A549 (cell line): Measurements from ENCODE around the gene AP5B1. TPM values are rescaled to one million over a fixed set of nuclear protein-coding genes. Genes with fewer than 3 reads are reported as not detected.

Experiments
- ATAC-seq, 2 experiments: fragments of 200-7000 bp in 1 of 2; fragments of >200 bp in 1 of 2; cut with Nextera tagmentation in 1 of 2; cut with Tn5 transposase in 1 of 2; 3 replicates each; pipeline versions ENCODE4 v1.8.0 to v1.9.1; 2018 to 2020; ENCODE audit warnings: mild to moderate bottlenecking in 1 of 2, moderate library complexity in 1 of 2
- CTCF ChIA-PET: fragments of 300-600 bp; sonication (Branson Sonifier 250); formaldehyde crosslinking; extraction: SDS; loops from one replicate; lab custom pipeline; 2021; ENCODE audit warnings: antibody characterized with exemption, inconsistent platforms; lab: Yijun Ruan, JAX
- POLR2A ChIA-PET: fragments of 350-600 bp; formaldehyde crosslinking; extraction: SDS; loops from one replicate; lab custom pipeline; 2021; ENCODE audit warnings: antibody characterized with exemption, inconsistent platforms; lab: Yijun Ruan, JAX
- DNase-seq, 2 experiments: peaks; one replicate each; pipeline versions ENCODE4 v3.0.0 to v3.0.0-alpha.2; 2011 to 2016; ENCODE audit warnings: low read depth in 1 of 2, low spot score in 1 of 2
- FAIRE-seq: peaks from 2 replicates; lab custom pipeline; 2011; peaks lifted over from hg19 to GRCh38; lab: Jason Lieb, UNC
- H3K27ac ChIP-seq, 2 experiments: fragments of >200 bp; sonication (Bioruptor Twin); formaldehyde crosslinking; 3 replicates each; pipeline ENCODE4 v1.5.1; 2016 to 2017
- H3K4me1 ChIP-seq: fragments of >200 bp; sonication (Bioruptor Twin); formaldehyde crosslinking; 3 replicates; pipeline ENCODE4 v1.6.1; 2016
- H3K4me2 ChIP-seq: fragments of >200 bp; sonication (Bioruptor Twin); formaldehyde crosslinking; 3 replicates; pipeline ENCODE4 v1.6.1; 2016
- H3K4me3 ChIP-seq: fragments of >200 bp; sonication (Bioruptor Twin); formaldehyde crosslinking; 3 replicates; pipeline ENCODE4 v1.5.1; 2016
- H3K9me3 ChIP-seq: fragments of >200 bp; sonication (Bioruptor Twin); formaldehyde crosslinking; 3 replicates; pipeline ENCODE4 v1.6.1; 2016
- BCL3 ChIP-seq: fragments of >200 bp; sonication (Bioruptor Twin); formaldehyde crosslinking; IDR thresholded peaks from 3 replicates; pipeline ENCODE4 v1.6.1; 2016
- BHLHE40 ChIP-seq: IDR thresholded peaks from 2 replicates; pipeline ENCODE4 v1.6.1; 2012; ENCODE audit warnings: low read depth, low read length, inconsistent platforms
- CBX2 ChIP-seq: fragments of 200-600 bp; sonication (generic); IDR thresholded peaks from 2 replicates; pipeline ENCODE4 v1.6.1; 2016; ENCODE audit warnings: low read depth, mild to moderate bottlenecking, borderline replicate concordance
- CEBPB ChIP-seq, 2 experiments: fragments of >200 bp in 1 of 2; sonication (Bioruptor Twin) in 1 of 2; formaldehyde crosslinking in 1 of 2; IDR thresholded peaks; 2 replicates each; pipeline ENCODE4 v1.6.1; 2012 to 2016
- CTCF ChIP-seq: fragments of >200 bp; sonication (Bioruptor Twin); formaldehyde crosslinking; IDR thresholded peaks from 3 replicates; pipeline ENCODE4 v1.5.1; 2016
- EP300 ChIP-seq, 2 experiments: fragments of >200 bp; sonication (Bioruptor Twin); formaldehyde crosslinking; IDR thresholded peaks; 2 replicates in 1 of 2; 3 replicates in 1 of 2; pipeline ENCODE4 v1.6.1; 2016 to 2017
- ESRRA ChIP-seq: fragments of 150-350 bp; IDR thresholded peaks from 2 replicates; pipeline ENCODE4 v1.6.1; 2014; ENCODE audit warnings: mild to moderate bottlenecking, low read length, borderline replicate concordance
- FOSB ChIP-seq: fragments of 250-450 bp; sonication (Bioruptor Pico); IDR thresholded peaks from 2 replicates; pipeline ENCODE4 v1.5.0; 2020; ENCODE audit warnings: mild to moderate bottlenecking, moderate library complexity
- FOXS1 ChIP-seq: fragments of 250-450 bp; sonication (Bioruptor Pico); IDR thresholded peaks from 2 replicates; pipeline ENCODE4 v1.5.0; 2020; ENCODE audit warnings: mild to moderate bottlenecking, moderate library complexity
- GATA3 ChIP-seq: IDR thresholded peaks from 2 replicates; pipeline ENCODE4 v1.6.1; 2012; ENCODE audit warnings: borderline replicate concordance
- HEYL ChIP-seq: fragments of 250-450 bp; sonication (Bioruptor Pico); IDR thresholded peaks from 2 replicates; pipeline ENCODE4 v1.8.0; 2021; ENCODE audit warnings: mild to moderate bottlenecking, moderate library complexity
- HOXB13 ChIP-seq: fragments of 250-450 bp; sonication (Bioruptor Pico); IDR thresholded peaks from 2 replicates; pipeline ENCODE4 v1.5.0; 2020; ENCODE audit warnings: low read depth, mild to moderate bottlenecking, moderate library complexity
- JUN ChIP-seq, 2 experiments: fragments of >200 bp; sonication (Bioruptor Twin); formaldehyde crosslinking; IDR thresholded peaks; 2 replicates in 1 of 2; 3 replicates in 1 of 2; pipeline ENCODE4 v1.6.1; 2016 to 2017
- KDM1A ChIP-seq: fragments of 200-600 bp; sonication (generic); IDR thresholded peaks from 2 replicates; pipeline ENCODE4 v1.6.1; 2016; ENCODE audit warnings: low read depth, mild to moderate bottlenecking
- KDM5A ChIP-seq: fragments of 200-600 bp; sonication (generic); IDR thresholded peaks from 2 replicates; pipeline ENCODE4 v1.6.1; 2016; ENCODE audit warnings: antibody characterized with exemption, mild to moderate bottlenecking
- NFE2L2 ChIP-seq: fragments of 150-350 bp; conservative IDR thresholded peaks from 2 replicates; pipeline ENCODE4 v1.6.1; 2014; ENCODE audit warnings: low read length
- NR3C1 ChIP-seq: fragments of >200 bp; sonication (Bioruptor Twin); formaldehyde crosslinking; IDR thresholded peaks from 3 replicates; pipeline ENCODE4 v1.6.1; 2017
- POLR2A ChIP-seq: IDR thresholded peaks from 2 replicates; pipeline ENCODE4 v1.6.1; 2012; ENCODE audit warnings: mild to moderate bottlenecking, low read length
- RAD21 ChIP-seq, 2 experiments: fragments of >200 bp in 1 of 2; sonication (Bioruptor Twin) in 1 of 2; formaldehyde crosslinking in 1 of 2; IDR thresholded peaks in 1 of 2; conservative IDR thresholded peaks in 1 of 2; 2 replicates in 1 of 2; 3 replicates in 1 of 2; pipeline ENCODE4 v1.6.1; 2012 to 2018; ENCODE audit warnings: inconsistent platforms in 1 of 2
- RCOR1 ChIP-seq: fragments of 150-350 bp; IDR thresholded peaks from 2 replicates; pipeline ENCODE4 v1.6.1; 2014; ENCODE audit warnings: antibody characterized with exemption, low read length, low read depth
- SMC3 ChIP-seq: fragments of >200 bp; sonication (Bioruptor Twin); formaldehyde crosslinking; IDR thresholded peaks from 3 replicates; pipeline ENCODE4 v1.6.1; 2018; ENCODE audit warnings: inconsistent platforms
- USF2 ChIP-seq: fragments of 450-650 bp; IDR thresholded peaks from 2 replicates; pipeline ENCODE4 v1.6.1; 2014; ENCODE audit warnings: antibody characterized with exemption
- ZC3H11A ChIP-seq: fragments of 450-650 bp; IDR thresholded peaks from 2 replicates; pipeline ENCODE4 v1.6.1; 2014; ENCODE audit warnings: antibody characterized with exemption, mild to moderate bottlenecking
- ZNF302 ChIP-seq: fragments of 250-450 bp; sonication (Bioruptor Pico); IDR thresholded peaks from 2 replicates; pipeline ENCODE4 v1.9.0; 2021; ENCODE audit warnings: inconsistent platforms, mild to moderate bottlenecking, moderate library complexity
- WGBS: methylation state at CpG from one replicate; pipeline ENCODE4 v1.1.6; 2017; ENCODE audit errors: missing lambda C conversion rate; 5-methylcytosine and 5-hydroxymethylcytosine counted together
- polyA plus RNA-seq, 4 experiments: library from polyadenylated mRNA; depleted of rRNA in 3 of 4; stranded (reverse); fragments of >200 nt; fragmentation: RNase III in 1 of 4; extraction: RNeasy Plus Mini Kit Qiagen cat#74134 plus additional on column Dnase treatment in 1 of 4; gene quantifications; 2 replicates in 3 of 4; 3 replicates in 1 of 4; pipeline ENCODE4 v1.2.3, GENCODE V29; 2011 to 2017
- TF ChIP-seq, protein P1 (sequence below): fragments of >200 bp; sonication (Bioruptor Twin); formaldehyde crosslinking; IDR thresholded peaks from 2 replicates; pipeline ENCODE4 v1.6.1; 2016
- TF ChIP-seq, protein P2 (sequence below): IDR thresholded peaks from 2 replicates; pipeline ENCODE4 v1.6.1; 2012; ENCODE audit warnings: low read depth, borderline replicate concordance
- TF ChIP-seq, protein P3 (sequence below): IDR thresholded peaks from 2 replicates; pipeline ENCODE4 v1.6.1; 2012

The AP5B1 gene
- polyA plus RNA-seq, 2 of the 4 experiments (the other 2 are of a cell fraction): 5.2 to 10.2 TPM

DNA sequence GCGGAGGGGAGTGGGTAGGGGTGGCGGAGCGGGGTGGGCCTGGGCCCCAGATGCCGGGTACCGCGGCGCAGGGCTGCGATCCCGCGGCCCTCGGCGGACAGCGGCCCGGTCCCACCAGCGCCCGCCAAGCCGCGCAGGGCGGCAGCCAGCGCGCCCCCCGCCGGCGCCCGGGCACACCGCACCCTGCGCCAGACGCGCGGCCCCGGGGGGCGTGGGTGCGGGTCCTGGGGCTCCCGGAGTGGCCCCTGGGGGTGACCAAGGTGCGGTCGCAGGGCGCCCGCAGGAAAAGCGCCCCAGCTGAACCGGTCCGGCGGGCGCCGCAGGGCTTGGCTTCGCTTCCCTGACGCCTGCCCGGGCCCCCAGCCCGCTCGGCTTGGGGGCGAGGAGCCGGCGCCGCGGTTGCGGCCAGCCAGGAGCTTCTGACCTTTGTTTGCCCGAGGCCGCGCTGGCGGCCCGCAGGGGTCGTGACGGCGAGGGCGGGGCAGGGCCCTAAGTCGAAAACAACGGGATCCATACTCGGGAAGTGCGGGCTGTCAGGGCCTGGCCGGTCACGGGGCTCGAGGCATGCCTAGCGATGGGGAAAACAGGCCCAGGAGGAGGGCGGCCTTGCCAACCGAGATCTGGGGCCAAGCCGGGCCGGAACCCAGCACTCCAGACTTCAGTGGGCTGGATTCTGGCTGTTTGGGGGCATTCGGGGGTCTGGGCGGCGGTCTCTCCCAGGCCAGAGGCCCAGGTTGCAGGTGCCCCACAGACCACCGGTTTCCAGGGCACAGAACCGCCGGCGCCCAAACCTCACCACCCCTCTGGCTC, 581 bp upstream of the AP5B1 start:
- H3K9me3 ChIP-seq: no peaks in the 10 kb centered on the region
- TF ChIP-seq ESRRA: no peak
- TF ChIP-seq CTCF: peak; percentile 48; the same call in 2 of the 3 replicates
- H3K4me2 ChIP-seq: peak overlapping the region; percentile 99
- peak; percentile 34 to 48 for ATAC-seq
- H3K4me1 ChIP-seq: peaks cover 11% of the 10 kb centered on the region
- H3K27ac ChIP-seq: peak overlapping the region; percentile 93 to 98
- FAIRE-seq: no peak
- peak overlapping the region; percentile 98 for H3K4me3 ChIP-seq
- 91% methylated on average over 19 of the region's 83 CpGs for WGBS
- ChIA-PET CTCF (interaction anchor here (0.6 to 6.6 kb wide), 18 partner anchors 11 to 245 kb away, joined by 3 to 173 read pairs (median 18); partner anchors contain the start of genes CATSPER1, KAT5, MUS81 and RNASEH2C), POLR2A (interaction anchor here (0.9 to 2.1 kb wide), 3 partner anchors 61 to 78 kb away, joined by 3 to 8 read pairs (median 7); partner anchors contain the start of genes MUS81 and RNASEH2C)
- peak in 1 of 2 experiments; percentile 54 for DNase-seq

DNA sequence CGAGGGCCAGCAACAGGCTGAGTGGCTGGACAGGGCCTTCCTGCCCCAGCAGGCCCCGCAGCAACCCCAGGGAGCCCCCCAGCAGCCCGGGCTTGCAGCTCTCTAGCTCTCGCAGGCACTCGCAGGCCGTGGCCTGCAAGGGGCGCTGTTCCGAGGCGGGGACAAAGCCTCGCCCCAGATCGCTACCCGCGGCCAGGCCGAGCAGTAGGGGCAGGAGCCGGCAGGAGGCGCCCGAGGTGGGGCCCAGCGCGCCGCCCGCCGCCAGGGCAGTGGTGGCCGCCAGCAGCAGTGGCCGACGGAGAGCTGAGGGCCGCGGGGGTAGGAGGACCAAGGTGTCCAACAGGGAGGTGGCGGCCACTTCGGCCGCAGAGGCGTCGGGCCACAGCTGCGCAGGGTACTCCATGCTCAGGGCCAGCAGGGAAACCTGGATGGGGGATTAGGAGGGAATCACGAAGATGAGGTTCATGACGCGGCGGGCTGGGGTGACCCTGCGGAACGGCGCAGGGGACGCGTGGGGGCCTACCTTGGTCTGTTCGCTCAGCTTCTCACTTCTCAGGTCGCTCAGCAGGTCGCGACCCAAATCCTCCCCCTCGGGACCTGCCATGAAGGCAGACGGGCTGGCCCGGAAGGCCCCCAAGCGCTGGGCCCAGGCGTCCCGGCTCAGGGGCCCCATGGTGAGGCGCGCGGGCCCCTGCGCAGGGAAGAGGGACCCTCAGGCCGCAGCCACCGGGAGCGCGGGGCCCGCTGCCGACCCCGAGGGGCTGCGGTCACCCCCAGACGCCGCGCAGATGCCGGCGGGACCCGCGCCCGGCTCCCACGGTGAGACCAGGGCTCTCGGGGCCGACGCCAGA, 632 bp downstream of the AP5B1 start:
- Histone ChIP-seq H3K27ac (peak overlapping the region; percentile 93 to 98), H3K4me3 (peak overlapping the region; percentile 98), H3K4me2 (peak overlapping the region; percentile 99), H3K4me1 (peaks cover 11% of the 10 kb centered on the region), H3K9me3 (no peaks in the 10 kb centered on the region)
- POLR2A ChIA-PET: interaction anchor here (0.6 to 2.1 kb wide), 8 partner anchors 10 to 108 kb away, joined by 3 to 8 read pairs (median 4); partner anchors contain the start of genes FIBP, KAT5, MUS81 and RNASEH2C
- no peak for FAIRE-seq
- ATAC-seq: peak; percentile 81 to 92
- 3% methylated on average over 20 of the region's 76 CpGs for WGBS
- CTCF ChIA-PET: interaction anchor here (0.6 to 6.6 kb wide), 65 partner anchors 9 to 286 kb away, joined by 3 to 173 read pairs (median 4); partner anchors contain the start of genes BANF1, CATSPER1, CCDC85B and CFL1
- peak; percentile 76 to 88 for DNase-seq
- TF ChIP-seq EP300 (IDR thresholded peaks at IDR 0.05) (no peak), NFE2L2 (no peak), SMC3 (peak; percentile 80), HEYL (CRISPR knock-in tag) (no peak), CTCF (peak; percentile 96), GATA3 (no peak), HOXB13 (CRISPR knock-in tag) (no peak), USF2 (no peak), KDM1A (no peak), POLR2A (peak; percentile 49), FOXS1 (CRISPR knock-in tag) (no peak), BHLHE40 (no peak), NR3C1 (no peak), CEBPB (IDR thresholded peaks at IDR 0.05) (peak; percentile 6 to 88; a peak in 3 of 4 replicates), KDM5A (no peak), RAD21 (conservative IDR thresholded peaks at IDR 0.05 in 1 of 2, IDR thresholded peaks at IDR 0.05 in 1 of 2) (peak; percentile 29 to 66; a peak in 4 of 5 replicates), RCOR1 (no peak), ZNF302 (CRISPR knock-in tag) (no peak), JUN (IDR thresholded peaks at IDR 0.05) (no peak; a peak in 1 of 5 replicates), ZC3H11A (no peak), FOSB (CRISPR knock-in tag) (no peak), CBX2 (no peak), BCL3 (no peak)
- TF ChIP-seq, protein P1, sequence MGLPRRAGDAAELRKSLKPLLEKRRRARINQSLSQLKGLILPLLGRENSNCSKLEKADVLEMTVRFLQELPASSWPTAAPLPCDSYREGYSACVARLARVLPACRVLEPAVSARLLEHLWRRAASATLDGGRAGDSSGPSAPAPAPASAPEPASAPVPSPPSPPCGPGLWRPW: no peak
- TF ChIP-seq, protein P2, sequence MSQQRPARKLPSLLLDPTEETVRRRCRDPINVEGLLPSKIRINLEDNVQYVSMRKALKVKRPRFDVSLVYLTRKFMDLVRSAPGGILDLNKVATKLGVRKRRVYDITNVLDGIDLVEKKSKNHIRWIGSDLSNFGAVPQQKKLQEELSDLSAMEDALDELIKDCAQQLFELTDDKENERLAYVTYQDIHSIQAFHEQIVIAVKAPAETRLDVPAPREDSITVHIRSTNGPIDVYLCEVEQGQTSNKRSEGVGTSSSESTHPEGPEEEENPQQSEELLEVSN: peak; percentile 46; the same call in 1 of the 2 replicates
- TF ChIP-seq, protein P3, sequence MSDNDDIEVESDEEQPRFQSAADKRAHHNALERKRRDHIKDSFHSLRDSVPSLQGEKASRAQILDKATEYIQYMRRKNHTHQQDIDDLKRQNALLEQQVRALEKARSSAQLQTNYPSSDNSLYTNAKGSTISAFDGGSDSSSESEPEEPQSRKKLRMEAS: peak; percentile 69
